NCI-H510A treated with DMSO at 0.1 percent for 48 hours (cell line): Measurements from ENCODE around the gene ZDHHC23.

Experiments used
- DNase-seq: peaks from one replicate; lab custom pipeline; 2025; lab: John Stamatoyannopoulos, UW

Gene ZDHHC23

GRCh38 chr3:114011059-114011797, 63.4 kb downstream of the ZDHHC23 start:
- DNase-seq, result no peak
